ENCODE measurements around the gene SDE2.
"Not testable (repeated sequence)": the region's sequence is repeated elsewhere in the genome, so short reads cannot be mapped to it uniquely, and the experiment has no call there.

SDE2 gene

GRCh38 chr1:225943582-225943981 lies 55.6 kb downstream of the SDE2 start:
- no peak for TF ChIP-seq CTCF (IDR thresholded peaks at IDR 0.05; ENCODE audit: control insufficient read depth, extremely low read depth, insufficient read depth)
- DNase-seq (ENCODE audit: low read depth): no peak
- H3K4me3 ChIP-seq (ENCODE audit: low read depth, low read length): no peak overlapping the region

GRCh38 chr1:225942574-225942973 lies 56.6 kb downstream of the SDE2 start:
- no peak for DNase-seq (ENCODE audit: low read depth)
- no peak for TF ChIP-seq CTCF (IDR thresholded peaks at IDR 0.05; ENCODE audit: control insufficient read depth, extremely low read depth, insufficient read depth)
- no peak overlapping the region for H3K4me3 ChIP-seq (ENCODE audit: low read depth, low read length)

- TF ChIP-seq CTCF (IDR thresholded peaks at IDR 0.05; ENCODE audit: control insufficient read depth, extremely low read depth, insufficient read depth): no peak
- no peak overlapping the region for H3K4me3 ChIP-seq (ENCODE audit: low read depth, low read length)
- DNase-seq (ENCODE audit: low read depth): no peak
These were observed 57.3 kb downstream of the SDE2 start for GRCh38 chr1:225941942-225942222.

GRCh38 chr1:225941187-225941941 lies 57.8 kb downstream of the SDE2 start, which contains the start of gene LEFTY2:
Gene LEFTY2, minus strand, starts transcription at chr1:225941220. Its CDS starts 80 bp downstream, at chr1:225941140.
- no peak within 1 kb of the TSS for H3K4me3 ChIP-seq (ENCODE audit: low read depth, low read length)
- TF ChIP-seq CTCF (IDR thresholded peaks at IDR 0.05; ENCODE audit: control insufficient read depth, extremely low read depth, insufficient read depth): no peak
- no peak for DNase-seq (ENCODE audit: low read depth)

GRCh38 chr1:225940385-225941151 lies 58.6 kb downstream of the SDE2 start:
- no peak for DNase-seq (ENCODE audit: low read depth)
- no peak for TF ChIP-seq CTCF (IDR thresholded peaks at IDR 0.05; ENCODE audit: control insufficient read depth, extremely low read depth, insufficient read depth)
- no peak overlapping the region for H3K4me3 ChIP-seq (ENCODE audit: low read depth, low read length)

GRCh38 chr1:225939939-225940310 lies 59.2 kb downstream of the SDE2 start:
- H3K4me3 ChIP-seq (ENCODE audit: low read depth, low read length); DNase-seq (ENCODE audit: low read depth): not testable (repeated sequence)

GRCh38 chr1:225939097-225939938 lies 59.8 kb downstream of the SDE2 start:
- DNase-seq (ENCODE audit: low read depth); H3K4me3 ChIP-seq (ENCODE audit: low read depth, low read length): not testable (repeated sequence)

Measured in LNCaP clone FGC (cell line).